GOT3 (cell line): ENCODE measurements around the gene GLIPR1L2.
"Not testable (repeated sequence)": the region's sequence is repeated elsewhere in the genome, so short reads cannot be mapped to it uniquely, and the experiment has no call there.

Experiments used
- DNase-seq: peaks from one replicate; lab custom pipeline; 2025; ENCODE audit warnings: mixed read lengths; lab: John Stamatoyannopoulos, UW

Gene GLIPR1L2

GRCh38 chr12:75437564-75437963, 46.7 kb downstream of the GLIPR1L2 start:
- no peak for DNase-seq

- DNase-seq: no peak
These were observed 47.3 kb downstream of the GLIPR1L2 start for GRCh38 chr12:75438059-75438754.

GRCh38 chr12:75439048-75439447, 48.2 kb downstream of the GLIPR1L2 start:
- DNase-seq: no peak

GRCh38 chr12:75439930-75440329, 49.0 kb downstream of the GLIPR1L2 start:
- DNase-seq: no peak

- not testable (repeated sequence) for DNase-seq
These were observed 51.0 kb downstream of the GLIPR1L2 start for GRCh38 chr12:75441687-75442449.

GRCh38 chr12:75442454-75442853, 51.6 kb downstream of the GLIPR1L2 start:
- not testable (repeated sequence) for DNase-seq

GRCh38 chr12:75443709-75444108, 52.8 kb downstream of the GLIPR1L2 start:
- no peak for DNase-seq

- DNase-seq: no peak
These were observed 53.7 kb downstream of the GLIPR1L2 start for GRCh38 chr12:75444429-75445136.

- DNase-seq: not testable (repeated sequence)
These were observed 54.2 kb downstream of the GLIPR1L2 start for GRCh38 chr12:75445137-75445507.

- DNase-seq: no peak
These were observed 56.0 kb downstream of the GLIPR1L2 start for GRCh38 chr12:75446857-75447256.

GRCh38 chr12:75447691-75448393, 57.0 kb downstream of the GLIPR1L2 start:
- DNase-seq: no peak

- no peak for DNase-seq
These were observed 61.9 kb downstream of the GLIPR1L2 start for GRCh38 chr12:75452675-75453330.

GRCh38 chr12:75455839-75456238, 65.0 kb downstream of the GLIPR1L2 start:
- DNase-seq: no peak

- no peak for DNase-seq
These were observed 66.3 kb downstream of the GLIPR1L2 start for GRCh38 chr12:75457191-75457590.

GRCh38 chr12:75457866-75458265, 67.0 kb downstream of the GLIPR1L2 start:
- DNase-seq: not testable (repeated sequence)

GRCh38 chr12:75459755-75460154, 68.9 kb downstream of the GLIPR1L2 start:
- no peak for DNase-seq

- DNase-seq: no peak
These were observed 69.3 kb downstream of the GLIPR1L2 start for GRCh38 chr12:75460204-75460603.

GRCh38 chr12:75471902-75472890, 81.3 kb downstream of the GLIPR1L2 start:
- DNase-seq: no peak

- no peak for DNase-seq
These were observed 83.2 kb downstream of the GLIPR1L2 start for GRCh38 chr12:75474116-75474515.

GRCh38 chr12:75476071-75476470, 85.2 kb downstream of the GLIPR1L2 start:
- DNase-seq: no peak
